GM12875 (cell line): ENCODE results near the gene HOXB7.
A peak's percentile ranks its signal among the peaks of the same experiment; 100 is the strongest.

Source experiments
- H3K4me3 ChIP-seq: one replicate; pipeline ENCODE4 v1.5.1; 2011; ENCODE audit warnings: low read depth, low read length, control low read depth
- TF ChIP-seq, protein P1 (sequence below): IDR thresholded peaks from 2 replicates; pipeline ENCODE4 v1.5.1; 2011; ENCODE audit warnings: low read depth, mild to moderate bottlenecking, control low read depth, inconsistent platforms, low read length, moderate library complexity, borderline replicate concordance; ENCODE audit not compliant: insufficient read depth

HOXB7 gene

GRCh38 chr17:48619826-48620449 lies 9.1 kb upstream of the HOXB7 start:
- no peak overlapping the region for H3K4me3 ChIP-seq
- TF ChIP-seq, protein P1, sequence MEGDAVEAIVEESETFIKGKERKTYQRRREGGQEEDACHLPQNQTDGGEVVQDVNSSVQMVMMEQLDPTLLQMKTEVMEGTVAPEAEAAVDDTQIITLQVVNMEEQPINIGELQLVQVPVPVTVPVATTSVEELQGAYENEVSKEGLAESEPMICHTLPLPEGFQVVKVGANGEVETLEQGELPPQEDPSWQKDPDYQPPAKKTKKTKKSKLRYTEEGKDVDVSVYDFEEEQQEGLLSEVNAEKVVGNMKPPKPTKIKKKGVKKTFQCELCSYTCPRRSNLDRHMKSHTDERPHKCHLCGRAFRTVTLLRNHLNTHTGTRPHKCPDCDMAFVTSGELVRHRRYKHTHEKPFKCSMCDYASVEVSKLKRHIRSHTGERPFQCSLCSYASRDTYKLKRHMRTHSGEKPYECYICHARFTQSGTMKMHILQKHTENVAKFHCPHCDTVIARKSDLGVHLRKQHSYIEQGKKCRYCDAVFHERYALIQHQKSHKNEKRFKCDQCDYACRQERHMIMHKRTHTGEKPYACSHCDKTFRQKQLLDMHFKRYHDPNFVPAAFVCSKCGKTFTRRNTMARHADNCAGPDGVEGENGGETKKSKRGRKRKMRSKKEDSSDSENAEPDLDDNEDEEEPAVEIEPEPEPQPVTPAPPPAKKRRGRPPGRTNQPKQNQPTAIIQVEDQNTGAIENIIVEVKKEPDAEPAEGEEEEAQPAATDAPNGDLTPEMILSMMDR = no peak

DNA sequence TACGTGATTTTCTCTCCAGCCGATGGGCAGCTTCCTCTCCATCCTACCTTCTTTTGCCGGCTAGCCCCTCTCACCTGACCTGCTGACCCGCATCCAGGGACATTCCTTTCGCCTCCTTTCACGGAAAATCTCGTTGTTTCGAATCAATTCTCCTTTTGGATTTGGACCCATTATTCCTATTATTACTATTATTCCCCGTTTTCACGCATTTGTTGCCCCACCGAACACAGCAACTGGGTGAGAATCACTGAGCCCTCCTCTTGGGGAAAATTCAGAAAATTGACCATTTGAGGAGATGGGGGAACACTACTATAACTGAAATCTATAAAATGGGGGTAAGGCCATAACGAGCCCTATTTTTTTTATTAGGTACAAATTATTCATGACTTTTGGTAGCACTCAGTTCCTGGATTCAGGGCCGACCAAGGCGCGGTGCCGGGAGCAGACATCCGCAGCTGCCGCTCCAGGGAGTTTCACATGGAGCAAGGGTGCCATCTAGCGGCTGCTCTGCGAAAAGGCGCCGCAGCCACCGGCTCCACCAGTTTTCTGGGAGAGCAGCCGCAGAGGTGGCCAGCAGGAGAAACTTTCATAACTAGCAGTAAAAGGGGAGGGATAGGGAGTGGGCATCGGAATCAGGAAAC lies 7.6 kb upstream of the HOXB7 start:
- TF ChIP-seq, protein P1 = peak; percentile 89
- peak overlapping the region; percentile 6 for H3K4me3 ChIP-seq

DNA sequence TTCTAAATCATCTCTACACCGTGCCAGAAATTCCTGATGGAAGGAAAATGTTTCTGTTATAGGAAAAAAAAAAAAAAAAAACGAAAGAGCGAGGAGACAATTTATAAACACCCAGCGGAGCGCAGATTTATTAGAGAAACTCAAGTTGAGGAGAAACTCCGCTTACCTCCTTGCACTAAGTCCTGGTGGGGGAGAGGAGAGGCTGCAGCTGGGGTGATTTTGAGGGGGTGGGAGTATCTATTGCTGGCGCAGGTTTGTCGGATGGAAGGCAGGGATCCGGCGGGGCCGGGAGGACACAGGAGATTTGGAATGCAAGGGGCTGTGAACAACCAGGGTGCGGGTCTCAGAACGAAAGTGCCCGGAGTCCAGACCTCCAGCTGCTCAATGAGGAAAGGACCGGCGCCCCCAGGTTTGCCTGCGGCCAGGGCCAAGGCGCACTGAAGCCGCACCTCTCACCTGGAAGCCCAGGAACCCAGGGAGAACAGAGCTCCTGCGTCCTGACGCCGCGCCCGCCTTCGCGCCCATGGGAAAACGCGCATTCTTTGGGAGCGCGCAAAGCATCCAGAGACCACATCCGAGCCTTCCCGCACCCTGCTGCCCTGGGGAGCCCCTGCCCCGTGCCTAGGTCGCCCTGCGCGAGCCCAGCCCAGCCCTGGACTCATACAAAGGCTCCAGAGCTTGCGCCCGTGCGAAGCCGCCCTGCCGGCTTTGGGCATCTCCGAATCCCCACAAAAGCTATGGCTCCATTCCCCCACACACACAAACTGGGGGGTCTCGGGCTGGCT lies 6.8 kb upstream of the HOXB7 start:
- no peak overlapping the region for H3K4me3 ChIP-seq
- TF ChIP-seq, protein P1 = no peak

DNA sequence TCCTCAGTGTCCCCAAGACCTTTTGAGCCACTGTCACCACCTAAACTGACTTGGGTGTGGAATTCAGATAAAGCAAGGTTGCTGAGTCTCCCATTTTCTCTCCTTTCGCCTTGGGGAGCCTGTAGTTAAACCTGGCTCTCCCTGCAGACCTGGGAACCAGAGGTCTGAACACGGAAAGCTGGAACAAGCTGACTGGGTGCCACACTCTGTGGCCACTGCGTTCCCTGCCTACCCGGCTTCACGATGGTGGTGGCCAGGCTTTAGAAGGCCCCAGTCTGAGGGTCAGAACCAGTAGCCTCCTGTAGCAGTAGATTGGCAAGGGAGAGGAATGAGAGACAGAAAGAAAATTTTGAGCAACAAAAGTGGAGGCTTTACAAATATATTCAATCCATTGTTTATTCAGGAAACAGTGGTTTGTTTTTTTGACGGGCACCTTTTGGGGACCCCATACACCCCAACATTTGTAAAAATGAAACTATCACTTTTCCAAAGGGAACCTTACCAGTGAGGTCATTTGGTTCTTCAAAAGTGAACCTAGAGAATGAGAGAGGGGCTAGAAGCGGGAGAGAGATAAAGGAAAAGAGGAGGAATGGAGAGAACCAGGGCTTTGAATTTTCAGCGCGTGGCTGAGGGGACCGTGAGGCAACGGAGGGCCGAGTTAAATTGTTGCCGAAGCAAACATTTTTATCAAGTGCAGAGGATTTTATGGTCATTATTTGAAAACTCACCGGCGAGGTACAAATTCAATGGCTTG lies 6.1 kb upstream of the HOXB7 start:
- TF ChIP-seq, protein P1 = no peak
- no peak overlapping the region for H3K4me3 ChIP-seq

GRCh38 chr17:48615963-48616716 lies 5.3 kb upstream of the HOXB7 start:
- TF ChIP-seq, protein P1 = no peak
- H3K4me3 ChIP-seq = no peak overlapping the region
